NCI-H1417 treated with DMSO at 0.1 percent for 48 hours (cell line): ENCODE data around the gene MTHFD1.

Experiments
- DNase-seq: peaks from one replicate; lab custom pipeline; 2025; lab: John Stamatoyannopoulos, UW

Gene MTHFD1

DNA sequence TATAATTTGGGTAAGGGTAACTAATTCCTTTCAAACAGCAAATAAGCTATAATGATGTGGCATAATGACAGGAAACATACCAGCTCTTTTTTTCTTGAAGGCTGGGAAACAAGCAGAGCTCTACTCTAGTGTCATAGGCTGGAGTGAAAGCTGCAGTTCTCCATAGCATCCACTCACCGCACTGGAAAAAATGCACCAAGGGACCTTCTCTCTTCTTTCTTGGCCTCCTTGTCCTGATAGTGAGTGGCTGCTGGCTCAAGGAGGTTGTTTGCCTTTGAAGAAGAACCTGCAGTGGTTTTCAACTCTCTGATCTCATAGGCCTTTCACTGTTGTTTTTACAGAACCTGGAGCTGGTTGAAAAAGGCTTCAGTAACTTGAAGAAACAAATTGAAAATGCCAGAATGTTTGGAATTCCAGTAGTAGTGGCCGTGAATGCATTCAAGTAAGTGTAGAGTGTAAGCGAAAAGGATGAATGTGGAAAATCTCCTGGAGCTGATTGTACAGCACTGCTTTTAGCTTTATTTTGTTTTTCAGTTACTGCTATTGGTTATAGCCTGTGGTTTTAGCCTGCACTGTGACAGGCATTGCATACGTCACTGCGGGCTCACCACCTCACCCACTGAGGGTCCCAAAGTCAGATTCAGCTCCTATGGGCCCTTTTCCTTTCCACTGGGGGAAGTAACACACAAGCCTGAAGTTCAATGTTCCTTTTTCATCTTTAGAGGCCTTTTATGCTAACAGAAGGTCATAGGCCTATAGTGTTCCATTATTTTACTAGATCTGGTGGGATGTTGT is 59.9 kb downstream of the MTHFD1 start:
- no peak for DNase-seq

- DNase-seq: no peak
Measured at GRCh38 chr14:64450255-64450654, 62.1 kb downstream of the MTHFD1 start.

DNA sequence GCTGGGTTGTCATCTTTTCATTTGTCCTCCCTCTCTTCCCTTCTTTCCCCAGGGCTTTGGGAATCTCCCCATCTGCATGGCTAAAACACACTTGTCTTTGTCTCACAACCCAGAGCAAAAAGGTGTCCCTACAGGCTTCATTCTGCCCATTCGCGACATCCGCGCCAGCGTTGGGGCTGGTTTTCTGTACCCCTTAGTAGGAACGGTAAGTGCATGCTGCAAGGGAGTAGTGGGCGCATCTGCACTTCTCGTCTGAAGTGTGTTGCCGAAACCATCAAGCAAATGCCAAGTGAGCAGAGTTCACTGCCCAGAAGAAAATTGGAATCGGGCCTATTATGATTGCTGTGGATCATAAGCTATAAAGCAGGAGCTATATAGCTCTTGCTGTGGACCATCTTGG is 66.5 kb downstream of the MTHFD1 start:
- DNase-seq: no peak

- DNase-seq: no peak
Measured at GRCh38 chr14:64459405-64460136, 71.4 kb downstream of the MTHFD1 start.

- no peak for DNase-seq
Measured at GRCh38 chr14:64461221-64461620, 73.1 kb downstream of the MTHFD1 start.

- no peak for DNase-seq
Measured at GRCh38 chr14:64463195-64463594, 75.0 kb downstream of the MTHFD1 start.

- no peak for DNase-seq
Measured at GRCh38 chr14:64463873-64464272, 75.7 kb downstream of the MTHFD1 start.

- peak; percentile 5 for DNase-seq
Measured at GRCh38 chr14:64464651-64465050, 76.5 kb downstream of the MTHFD1 start.

GRCh38 chr14:64465191-64465822 is 77.2 kb downstream of the MTHFD1 start, which contains the start of gene AKAP5:
TSS of gene AKAP5 (plus strand) at chr14:64465499. CDS start at chr14:64468395, 2,896 bp downstream.
- no peak for DNase-seq

DNA sequence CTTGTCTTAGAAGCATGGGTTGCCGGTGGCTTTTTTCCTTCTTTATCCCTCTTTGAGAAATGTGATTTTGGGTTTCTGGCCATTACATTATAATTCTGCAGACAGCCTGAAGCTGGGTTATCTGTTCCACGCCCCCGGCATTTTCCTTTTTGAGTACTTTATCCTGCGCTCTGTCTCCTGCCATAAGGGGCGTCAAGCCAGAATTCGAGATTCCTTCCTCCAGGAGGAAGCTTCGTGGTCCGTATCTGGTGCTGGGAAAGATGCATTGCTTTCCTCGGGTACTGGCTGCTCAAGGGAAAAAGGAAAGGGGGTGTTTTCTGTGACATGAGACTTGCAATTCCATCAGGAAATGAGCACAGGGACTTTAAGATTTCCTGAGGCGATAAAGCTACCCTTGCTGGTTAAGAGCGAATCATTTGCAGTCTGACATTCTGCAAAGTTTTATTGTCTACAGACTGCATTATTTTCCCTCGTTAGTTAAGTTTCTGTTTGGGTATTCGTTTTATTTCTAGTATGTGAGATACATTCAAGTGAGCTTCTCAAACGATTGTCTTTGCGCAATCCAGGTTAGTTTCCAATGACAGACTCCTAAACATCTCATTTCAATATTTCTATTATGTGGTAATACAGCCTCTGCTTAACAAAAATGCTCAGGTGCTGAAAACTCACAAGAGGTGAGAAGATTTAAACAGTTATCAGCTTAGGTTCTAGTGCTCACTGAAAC is 77.8 kb downstream of the MTHFD1 start:
- no peak for DNase-seq

DNA sequence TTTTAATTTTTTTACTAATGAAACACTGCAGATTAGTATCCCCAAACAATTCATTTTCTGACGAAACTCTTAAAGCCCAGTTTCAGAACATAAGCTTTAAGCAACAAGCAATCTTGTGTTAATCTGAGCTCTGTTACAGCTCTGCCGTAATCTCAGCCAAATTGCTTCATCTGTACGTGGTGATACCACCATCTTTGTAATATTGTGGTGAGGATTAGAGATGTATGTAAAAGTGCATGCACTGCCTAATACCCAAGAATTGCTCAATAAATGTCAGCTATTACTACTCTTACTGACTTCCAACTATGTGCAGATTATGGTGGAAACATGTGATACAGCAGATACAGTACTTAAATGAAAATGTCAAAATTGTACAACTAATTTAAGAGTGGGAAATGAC is 78.9 kb downstream of the MTHFD1 start:
- DNase-seq: no peak

DNA sequence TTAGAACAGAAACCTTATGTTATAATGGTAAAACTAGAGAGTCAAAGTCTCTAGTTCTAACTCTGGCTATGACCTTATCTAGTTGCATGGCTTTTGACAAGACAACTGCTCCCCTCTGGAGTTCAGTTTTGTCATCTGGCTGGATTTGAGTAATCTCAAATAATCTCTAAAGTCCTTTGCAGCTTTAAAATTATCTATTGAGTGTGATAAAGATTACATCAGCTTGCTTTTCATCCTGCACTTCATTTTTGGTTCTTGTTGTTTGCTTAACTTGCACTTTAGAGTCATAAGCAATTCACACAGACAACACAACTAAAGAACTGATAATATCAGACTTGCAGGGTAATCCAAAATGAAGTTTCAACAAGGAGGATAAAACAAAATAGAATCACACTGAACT is 79.4 kb downstream of the MTHFD1 start:
- no peak for DNase-seq

- DNase-seq: no peak
Measured at GRCh38 chr14:64468451-64468850, 80.3 kb downstream of the MTHFD1 start.

GRCh38 chr14:64474041-64474440 is 85.9 kb downstream of the MTHFD1 start:
- DNase-seq: no peak

DNA sequence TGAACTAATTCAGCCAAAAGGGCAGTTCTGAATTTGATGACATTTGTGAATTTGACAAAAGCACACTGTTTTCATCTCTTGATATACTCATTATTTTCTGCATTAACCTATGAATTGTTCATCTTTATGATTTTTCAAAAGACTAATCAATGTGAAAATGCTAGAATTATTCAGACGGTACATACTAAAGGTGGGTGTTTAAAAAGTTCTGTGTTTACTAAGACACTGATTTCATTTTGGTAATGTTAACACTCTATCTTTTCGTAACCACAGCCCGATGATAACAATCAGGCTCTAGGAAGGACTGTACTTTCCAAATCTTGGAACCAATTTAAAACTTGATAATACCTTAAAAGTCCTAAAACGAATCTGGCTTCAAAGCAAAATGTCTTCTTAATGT is 86.5 kb downstream of the MTHFD1 start:
- no peak for DNase-seq

DNA sequence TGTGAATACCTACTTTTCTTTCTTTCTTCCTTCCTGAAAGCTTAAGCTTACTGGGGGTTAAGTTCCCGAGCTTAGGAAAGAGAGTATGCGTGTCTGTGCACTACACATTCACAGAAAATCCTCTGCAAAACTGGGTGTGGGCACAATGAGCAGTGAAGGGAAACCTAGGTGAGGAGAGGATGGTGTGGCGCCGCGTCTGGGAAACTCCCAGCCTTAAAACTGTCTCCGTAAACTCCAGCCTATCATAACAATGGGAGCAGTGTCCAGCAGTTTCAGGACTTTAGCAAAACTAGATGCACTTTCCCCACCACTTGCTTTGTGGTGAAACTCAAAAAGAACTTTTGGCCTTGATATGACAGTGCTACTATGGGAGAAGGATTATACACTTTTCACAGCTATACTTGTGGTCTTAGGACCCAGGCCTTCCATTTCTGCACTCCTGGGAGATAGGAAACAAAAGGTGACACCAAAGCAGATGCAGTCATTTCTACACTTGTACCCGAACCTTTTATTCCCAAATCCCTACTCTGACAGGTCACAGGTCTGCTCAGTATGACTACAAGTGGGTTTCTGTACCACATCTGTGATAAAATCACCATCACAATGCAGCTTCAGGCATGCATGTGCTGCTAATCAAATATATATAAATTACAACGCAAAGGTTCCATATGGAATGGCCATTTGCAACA is 87.6 kb downstream of the MTHFD1 start:
- DNase-seq: no peak

- no peak for DNase-seq
Measured at GRCh38 chr14:64476438-64476837, 88.3 kb downstream of the MTHFD1 start.

DNA sequence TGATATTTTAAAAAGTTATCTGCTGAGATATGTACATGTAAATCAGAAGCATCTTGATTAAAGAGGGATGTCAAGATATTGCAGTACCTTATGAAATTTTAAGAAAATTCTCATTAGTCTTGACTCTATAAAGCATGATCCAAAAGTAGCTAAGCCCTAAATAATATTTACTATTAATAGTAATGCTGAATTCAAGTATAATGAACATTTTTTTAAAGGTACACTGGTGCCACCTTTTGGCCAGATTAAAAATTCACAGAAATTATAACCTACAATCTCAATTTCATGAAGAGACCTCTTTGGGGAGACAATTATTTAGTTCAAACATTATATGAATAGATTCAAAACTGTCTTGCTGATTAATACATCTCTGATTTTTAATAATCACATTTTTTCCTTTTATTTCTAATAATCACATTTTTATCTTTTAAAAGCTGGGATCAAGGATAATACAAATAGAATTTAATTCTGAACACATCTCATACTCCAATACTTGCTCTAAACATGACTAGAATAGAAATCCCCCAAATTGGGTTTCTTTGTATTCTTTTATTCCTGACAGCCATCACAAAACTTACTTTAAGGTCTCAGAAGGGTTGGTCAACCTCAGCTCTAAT is 90.6 kb downstream of the MTHFD1 start:
- DNase-seq: no peak

DNA sequence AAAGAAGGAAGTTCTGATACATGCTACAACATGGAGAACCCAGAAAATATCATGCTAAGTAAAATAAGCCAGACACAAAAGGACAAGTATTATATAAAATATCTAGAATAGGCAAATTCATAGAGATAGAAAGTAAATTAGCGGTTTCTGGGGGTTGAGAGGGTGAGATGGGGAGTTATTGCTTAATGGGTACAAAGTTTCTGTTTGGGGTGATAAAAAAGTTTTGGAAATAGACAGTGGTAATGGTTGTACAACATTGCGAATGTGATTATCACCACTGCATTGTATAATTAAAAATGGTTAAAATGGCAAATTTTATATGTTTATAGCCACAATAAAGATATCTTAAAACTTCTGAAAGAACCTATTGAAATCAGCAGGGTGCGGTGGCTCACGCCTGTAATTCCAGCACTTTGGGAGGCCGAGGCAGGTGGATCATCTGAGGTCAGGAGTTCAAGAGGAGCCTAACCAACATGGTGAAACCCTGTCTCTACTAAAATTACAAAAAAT is 100.5 kb downstream of the MTHFD1 start:
- no peak for DNase-seq

DNA sequence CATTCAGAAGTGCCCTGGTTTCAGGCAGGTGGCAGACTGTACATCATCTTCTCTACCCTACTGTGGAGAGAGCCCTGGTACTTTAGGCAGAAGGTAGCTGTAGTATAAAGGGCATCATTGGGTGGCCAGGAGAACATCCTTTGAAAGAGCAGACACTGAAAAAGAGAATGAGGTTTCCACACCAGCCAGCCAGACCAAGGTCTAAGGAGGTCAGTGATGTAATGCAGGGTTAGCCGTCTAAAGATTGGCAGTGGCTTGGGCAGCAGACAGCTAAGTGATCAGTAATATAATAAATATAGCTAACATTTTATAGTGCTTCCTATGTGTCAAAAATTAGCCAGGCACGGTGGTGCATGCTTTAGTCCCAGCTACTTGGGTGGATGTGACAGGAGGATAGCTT is 103.5 kb downstream of the MTHFD1 start:
- DNase-seq: no peak

DNA sequence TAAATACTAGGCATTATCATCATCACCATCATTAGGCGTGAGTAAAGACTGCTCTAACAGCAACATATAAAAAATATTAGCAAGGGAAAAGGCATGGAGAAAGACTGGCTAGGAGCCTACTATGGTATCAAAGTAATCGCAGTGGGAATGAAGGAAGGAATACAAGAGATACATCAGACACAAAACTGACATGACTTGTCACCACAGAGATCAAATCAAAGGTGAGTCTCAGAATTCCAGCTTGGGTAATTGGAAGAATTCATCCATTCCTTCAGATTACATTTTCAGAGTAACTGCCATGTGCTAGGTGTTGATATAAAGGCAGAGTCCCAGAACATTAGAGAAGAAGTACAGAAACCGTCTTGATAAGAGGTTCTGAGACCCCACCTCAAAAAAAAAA is 105.3 kb downstream of the MTHFD1 start:
- DNase-seq: no peak
